WTC11 (cell line): ENCODE measurements around the gene FBXO41. TPM values are rescaled to one million over a fixed set of nuclear protein-coding genes. Genes with fewer than 3 reads are reported as not detected.

Source experiments
- ATF1 ChIP-seq: sonication (generic); formaldehyde crosslinking; IDR thresholded peaks from 2 replicates; pipeline ENCODE4 v1.8.1; 2023; ENCODE audit warnings: mild to moderate bottlenecking, moderate library complexity, missing genetic modification reagents
- CREB1 ChIP-seq: sonication (generic); formaldehyde crosslinking; IDR thresholded peaks from 2 replicates; pipeline ENCODE4 v1.8.0; 2023; ENCODE audit warnings: mild to moderate bottlenecking, missing genetic modification reagents
- ELF4 ChIP-seq: sonication (generic); formaldehyde crosslinking; IDR thresholded peaks from 2 replicates; pipeline ENCODE4 v1.8.1; 2022; ENCODE audit warnings: low read depth, mild to moderate bottlenecking, moderate library complexity, missing genetic modification reagents
- ETV6 ChIP-seq: sonication (generic); formaldehyde crosslinking; IDR thresholded peaks from 2 replicates; pipeline ENCODE4 v1.8.1; 2022; ENCODE audit warnings: mild to moderate bottlenecking, missing genetic modification reagents
- JAZF1 ChIP-seq: fragments of 250-450 bp; sonication (Bioruptor Pico); IDR thresholded peaks from 2 replicates; pipeline ENCODE4 v1.9.0; 2021; ENCODE audit warnings: moderate library complexity, mild to moderate bottlenecking, inconsistent platforms
- NR1H2 ChIP-seq: sonication (generic); formaldehyde crosslinking; IDR thresholded peaks from 2 replicates; pipeline ENCODE4 v1.9.0; 2021; ENCODE audit warnings: mild to moderate bottlenecking, moderate library complexity, missing genetic modification reagents
- OVOL2 ChIP-seq: fragments of 250-450 bp; sonication (Bioruptor Pico); IDR thresholded peaks from 2 replicates; pipeline ENCODE4 v1.9.0; 2021; ENCODE audit warnings: mild to moderate bottlenecking, borderline replicate concordance
- SOX15 ChIP-seq: fragments of 250-450 bp; sonication (Bioruptor Pico); IDR thresholded peaks from 2 replicates; pipeline ENCODE4 v1.9.0; 2021; ENCODE audit warnings: mild to moderate bottlenecking
- TEAD1 ChIP-seq: sonication (generic); formaldehyde crosslinking; IDR thresholded peaks from 2 replicates; pipeline ENCODE4 v1.8.0; 2022; ENCODE audit warnings: mild to moderate bottlenecking, missing genetic modification reagents
- TP53 ChIP-seq: sonication (generic); formaldehyde crosslinking; IDR thresholded peaks from 2 replicates; pipeline ENCODE4 v1.8.1; 2023; ENCODE audit warnings: mild to moderate bottlenecking, missing genetic modification reagents
- ZNF232 ChIP-seq: sonication (generic); formaldehyde crosslinking; IDR thresholded peaks from 2 replicates; pipeline ENCODE4 v1.8.0; 2022; ENCODE audit warnings: mild to moderate bottlenecking, missing genetic modification reagents
- total RNA-seq: library from RNA; stranded (reverse); gene quantifications from 3 replicates; pipeline ENCODE4 v1.2.3, GENCODE V29; 2021
- TF ChIP-seq, protein P1 (sequence below): sonication (generic); formaldehyde crosslinking; IDR thresholded peaks from 2 replicates; pipeline ENCODE4 v1.8.1; 2022; ENCODE audit warnings: low read depth, mild to moderate bottlenecking, moderate library complexity, missing genetic modification reagents, borderline replicate concordance
- TF ChIP-seq, protein P2 (sequence below): sonication (generic); formaldehyde crosslinking; IDR thresholded peaks from 2 replicates; pipeline ENCODE4 v1.8.0; 2023; ENCODE audit warnings: missing genetic modification reagents
- TF ChIP-seq, protein P3 (sequence below): sonication (generic); formaldehyde crosslinking; IDR thresholded peaks from 2 replicates; pipeline ENCODE4 v1.8.0; 2022; ENCODE audit warnings: mild to moderate bottlenecking, missing genetic modification reagents
- TF ChIP-seq, protein P4 (sequence below): fragments of 200-600 bp; IDR thresholded peaks from 2 replicates; pipeline ENCODE4 v1.8.0; 2022; ENCODE audit warnings: antibody characterized with exemption
- TF ChIP-seq, protein P5 (sequence below): sonication (generic); formaldehyde crosslinking; IDR thresholded peaks from 2 replicates; pipeline ENCODE4 v1.8.1; 2023; ENCODE audit warnings: mild to moderate bottlenecking, missing genetic modification reagents, moderate library complexity
- TF ChIP-seq, protein P6 (sequence below): sonication (generic); formaldehyde crosslinking; IDR thresholded peaks from 2 replicates; pipeline ENCODE4 v1.8.1; 2022; ENCODE audit warnings: mild to moderate bottlenecking, moderate library complexity, missing genetic modification reagents
- TF ChIP-seq, protein P7 (sequence below): fragments of 250-450 bp; sonication (Bioruptor Pico); IDR thresholded peaks from 2 replicates; pipeline ENCODE4 v1.9.0; 2021; ENCODE audit warnings: mild to moderate bottlenecking
- TF ChIP-seq, protein P8 (sequence below): sonication (generic); formaldehyde crosslinking; IDR thresholded peaks from 2 replicates; pipeline ENCODE4 v1.8.0; 2022; ENCODE audit warnings: mild to moderate bottlenecking, missing genetic modification reagents

FBXO41 gene
- total RNA-seq, 1 experiment from 2014 or later: 19.2 TPM

DNA sequence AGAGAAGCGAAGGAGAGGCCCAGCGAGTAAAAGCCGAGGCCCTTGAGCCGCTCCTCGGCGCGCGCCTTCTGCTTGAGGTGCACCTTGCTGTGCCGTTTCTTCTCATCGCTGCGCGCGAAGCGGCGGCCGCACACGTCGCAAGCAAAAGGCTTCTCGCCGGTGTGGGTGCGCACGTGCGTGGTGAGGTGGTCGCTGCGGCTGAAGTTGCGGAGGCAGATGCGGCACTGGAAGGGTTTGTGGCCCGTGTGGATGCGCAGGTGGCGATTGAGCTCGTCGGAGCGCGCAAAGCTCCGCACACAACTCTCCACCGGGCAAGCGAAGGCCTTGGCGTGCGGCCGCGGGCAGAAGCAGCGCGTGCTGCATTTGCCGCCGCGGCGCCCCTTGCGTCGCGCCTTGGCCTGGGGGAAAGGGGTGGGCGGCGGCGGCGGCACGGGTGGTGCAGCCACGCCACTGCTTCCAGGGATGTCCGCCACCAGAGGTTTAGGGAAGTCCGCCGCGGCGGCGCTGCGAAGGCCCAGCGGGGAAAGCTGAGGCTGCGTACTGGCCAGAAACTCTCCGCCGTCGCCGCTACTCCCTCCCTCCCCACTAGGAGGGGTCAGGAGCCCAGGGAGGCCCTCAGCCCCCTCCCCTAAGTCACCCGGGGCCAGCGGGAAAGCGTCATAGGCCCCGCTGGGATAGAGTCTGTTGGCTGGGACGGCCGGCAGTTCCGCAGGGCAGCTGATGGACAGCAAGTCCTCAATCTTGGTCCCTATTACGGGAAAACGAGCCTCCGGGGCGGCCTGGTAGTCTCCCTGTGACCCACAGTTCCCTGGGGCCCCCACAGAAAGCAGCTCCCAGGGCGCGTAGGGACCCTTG, 7.4 kb upstream of the FBXO41 start (continued):
- TF ChIP-seq, protein P1, sequence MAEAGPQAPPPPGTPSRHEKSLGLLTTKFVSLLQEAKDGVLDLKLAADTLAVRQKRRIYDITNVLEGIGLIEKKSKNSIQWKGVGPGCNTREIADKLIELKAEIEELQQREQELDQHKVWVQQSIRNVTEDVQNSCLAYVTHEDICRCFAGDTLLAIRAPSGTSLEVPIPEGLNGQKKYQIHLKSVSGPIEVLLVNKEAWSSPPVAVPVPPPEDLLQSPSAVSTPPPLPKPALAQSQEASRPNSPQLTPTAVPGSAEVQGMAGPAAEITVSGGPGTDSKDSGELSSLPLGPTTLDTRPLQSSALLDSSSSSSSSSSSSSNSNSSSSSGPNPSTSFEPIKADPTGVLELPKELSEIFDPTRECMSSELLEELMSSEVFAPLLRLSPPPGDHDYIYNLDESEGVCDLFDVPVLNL: no peak; the same call in 1 of the 2 replicates
- TF ChIP-seq CREB1 (CRISPR knock-in tag) (no peak), JAZF1 (CRISPR knock-in tag) (no peak), SOX15 (CRISPR knock-in tag) (no peak), ETV6 (CRISPR knock-in tag) (0 out of 2 replicates have a peak, but pooled peaks have one; percentile 32), OVOL2 (CRISPR knock-in tag) (no peak), TP53 (CRISPR knock-in tag) (peak; percentile 11; the same call in 1 of the 2 replicates), NR1H2 (CRISPR knock-in tag) (no peak), TEAD1 (CRISPR knock-in tag) (peak; percentile 50; the same call in 1 of the 2 replicates), ZNF232 (CRISPR knock-in tag) (0 out of 2 replicates have a peak, but pooled peaks have one; percentile 9), ATF1 (0 out of 2 replicates have a peak, but pooled peaks have one; percentile 43), ELF4 (CRISPR knock-in tag) (peak; percentile 8; the same call in 1 of the 2 replicates)
- TF ChIP-seq, protein P2, sequence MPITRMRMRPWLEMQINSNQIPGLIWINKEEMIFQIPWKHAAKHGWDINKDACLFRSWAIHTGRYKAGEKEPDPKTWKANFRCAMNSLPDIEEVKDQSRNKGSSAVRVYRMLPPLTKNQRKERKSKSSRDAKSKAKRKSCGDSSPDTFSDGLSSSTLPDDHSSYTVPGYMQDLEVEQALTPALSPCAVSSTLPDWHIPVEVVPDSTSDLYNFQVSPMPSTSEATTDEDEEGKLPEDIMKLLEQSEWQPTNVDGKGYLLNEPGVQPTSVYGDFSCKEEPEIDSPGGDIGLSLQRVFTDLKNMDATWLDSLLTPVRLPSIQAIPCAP (CRISPR knock-in tag): peak; percentile 58; the same call in 1 of the 2 replicates
- TF ChIP-seq, protein P3, sequence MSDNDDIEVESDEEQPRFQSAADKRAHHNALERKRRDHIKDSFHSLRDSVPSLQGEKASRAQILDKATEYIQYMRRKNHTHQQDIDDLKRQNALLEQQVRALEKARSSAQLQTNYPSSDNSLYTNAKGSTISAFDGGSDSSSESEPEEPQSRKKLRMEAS (CRISPR knock-in tag): peak; percentile 78
- TF ChIP-seq, protein P4, sequence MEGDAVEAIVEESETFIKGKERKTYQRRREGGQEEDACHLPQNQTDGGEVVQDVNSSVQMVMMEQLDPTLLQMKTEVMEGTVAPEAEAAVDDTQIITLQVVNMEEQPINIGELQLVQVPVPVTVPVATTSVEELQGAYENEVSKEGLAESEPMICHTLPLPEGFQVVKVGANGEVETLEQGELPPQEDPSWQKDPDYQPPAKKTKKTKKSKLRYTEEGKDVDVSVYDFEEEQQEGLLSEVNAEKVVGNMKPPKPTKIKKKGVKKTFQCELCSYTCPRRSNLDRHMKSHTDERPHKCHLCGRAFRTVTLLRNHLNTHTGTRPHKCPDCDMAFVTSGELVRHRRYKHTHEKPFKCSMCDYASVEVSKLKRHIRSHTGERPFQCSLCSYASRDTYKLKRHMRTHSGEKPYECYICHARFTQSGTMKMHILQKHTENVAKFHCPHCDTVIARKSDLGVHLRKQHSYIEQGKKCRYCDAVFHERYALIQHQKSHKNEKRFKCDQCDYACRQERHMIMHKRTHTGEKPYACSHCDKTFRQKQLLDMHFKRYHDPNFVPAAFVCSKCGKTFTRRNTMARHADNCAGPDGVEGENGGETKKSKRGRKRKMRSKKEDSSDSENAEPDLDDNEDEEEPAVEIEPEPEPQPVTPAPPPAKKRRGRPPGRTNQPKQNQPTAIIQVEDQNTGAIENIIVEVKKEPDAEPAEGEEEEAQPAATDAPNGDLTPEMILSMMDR: peak; percentile 15; the same call in 1 of the 2 replicates
- TF ChIP-seq, protein P5, sequence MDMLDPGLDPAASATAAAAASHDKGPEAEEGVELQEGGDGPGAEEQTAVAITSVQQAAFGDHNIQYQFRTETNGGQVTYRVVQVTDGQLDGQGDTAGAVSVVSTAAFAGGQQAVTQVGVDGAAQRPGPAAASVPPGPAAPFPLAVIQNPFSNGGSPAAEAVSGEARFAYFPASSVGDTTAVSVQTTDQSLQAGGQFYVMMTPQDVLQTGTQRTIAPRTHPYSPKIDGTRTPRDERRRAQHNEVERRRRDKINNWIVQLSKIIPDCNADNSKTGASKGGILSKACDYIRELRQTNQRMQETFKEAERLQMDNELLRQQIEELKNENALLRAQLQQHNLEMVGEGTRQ (CRISPR knock-in tag): no peak
- TF ChIP-seq, protein P6, sequence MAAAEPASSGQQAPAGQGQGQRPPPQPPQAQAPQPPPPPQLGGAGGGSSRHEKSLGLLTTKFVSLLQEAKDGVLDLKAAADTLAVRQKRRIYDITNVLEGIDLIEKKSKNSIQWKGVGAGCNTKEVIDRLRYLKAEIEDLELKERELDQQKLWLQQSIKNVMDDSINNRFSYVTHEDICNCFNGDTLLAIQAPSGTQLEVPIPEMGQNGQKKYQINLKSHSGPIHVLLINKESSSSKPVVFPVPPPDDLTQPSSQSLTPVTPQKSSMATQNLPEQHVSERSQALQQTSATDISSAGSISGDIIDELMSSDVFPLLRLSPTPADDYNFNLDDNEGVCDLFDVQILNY: peak; percentile 29; the same call in 1 of the 2 replicates
- TF ChIP-seq, protein P7, sequence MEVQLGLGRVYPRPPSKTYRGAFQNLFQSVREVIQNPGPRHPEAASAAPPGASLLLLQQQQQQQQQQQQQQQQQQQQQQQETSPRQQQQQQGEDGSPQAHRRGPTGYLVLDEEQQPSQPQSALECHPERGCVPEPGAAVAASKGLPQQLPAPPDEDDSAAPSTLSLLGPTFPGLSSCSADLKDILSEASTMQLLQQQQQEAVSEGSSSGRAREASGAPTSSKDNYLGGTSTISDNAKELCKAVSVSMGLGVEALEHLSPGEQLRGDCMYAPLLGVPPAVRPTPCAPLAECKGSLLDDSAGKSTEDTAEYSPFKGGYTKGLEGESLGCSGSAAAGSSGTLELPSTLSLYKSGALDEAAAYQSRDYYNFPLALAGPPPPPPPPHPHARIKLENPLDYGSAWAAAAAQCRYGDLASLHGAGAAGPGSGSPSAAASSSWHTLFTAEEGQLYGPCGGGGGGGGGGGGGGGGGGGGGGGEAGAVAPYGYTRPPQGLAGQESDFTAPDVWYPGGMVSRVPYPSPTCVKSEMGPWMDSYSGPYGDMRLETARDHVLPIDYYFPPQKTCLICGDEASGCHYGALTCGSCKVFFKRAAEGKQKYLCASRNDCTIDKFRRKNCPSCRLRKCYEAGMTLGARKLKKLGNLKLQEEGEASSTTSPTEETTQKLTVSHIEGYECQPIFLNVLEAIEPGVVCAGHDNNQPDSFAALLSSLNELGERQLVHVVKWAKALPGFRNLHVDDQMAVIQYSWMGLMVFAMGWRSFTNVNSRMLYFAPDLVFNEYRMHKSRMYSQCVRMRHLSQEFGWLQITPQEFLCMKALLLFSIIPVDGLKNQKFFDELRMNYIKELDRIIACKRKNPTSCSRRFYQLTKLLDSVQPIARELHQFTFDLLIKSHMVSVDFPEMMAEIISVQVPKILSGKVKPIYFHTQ: no peak
- TF ChIP-seq, protein P8, sequence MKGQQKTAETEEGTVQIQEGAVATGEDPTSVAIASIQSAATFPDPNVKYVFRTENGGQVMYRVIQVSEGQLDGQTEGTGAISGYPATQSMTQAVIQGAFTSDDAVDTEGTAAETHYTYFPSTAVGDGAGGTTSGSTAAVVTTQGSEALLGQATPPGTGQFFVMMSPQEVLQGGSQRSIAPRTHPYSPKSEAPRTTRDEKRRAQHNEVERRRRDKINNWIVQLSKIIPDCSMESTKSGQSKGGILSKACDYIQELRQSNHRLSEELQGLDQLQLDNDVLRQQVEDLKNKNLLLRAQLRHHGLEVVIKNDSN (CRISPR knock-in tag): no peak
